K562 (cell line): Measurements from ENCODE around the gene GALNS. TPM values are rescaled to one million over a fixed set of nuclear protein-coding genes. Genes with fewer than 3 reads are reported as not detected.

Experiments
- ATAC-seq: fragments of 200-7000 bp; cut with Tn5 transposase; 3 replicates; pipeline ENCODE4 v1.9.1; 2020; ENCODE audit warnings: moderate library complexity
- BruUV-seq: library from RNA; stranded (reverse); fragments of 400-500 nt; replicated peaks from 2 replicates; lab custom pipeline; 2021; lab: Mats Ljungman, UMichigan
- CTCF ChIA-PET: fragments of 300-600 bp; formaldehyde crosslinking; extraction: SDS; loops from one replicate; lab custom pipeline; 2021; ENCODE audit warnings: low intra/inter-chr PET ratio; lab: Yijun Ruan, JAX
- POLR2A ChIA-PET: fragments of 300-600, 350-650 bp; sonication (Branson Sonifier 250); formaldehyde crosslinking; extraction: SDS; loops from one replicate; lab custom pipeline; 2021; ENCODE audit warnings: antibody characterized with exemption, inconsistent platforms; lab: Yijun Ruan, JAX
- DNase-seq, 4 experiments: peaks; one replicate each; pipeline versions ENCODE4 v3.0.0 to v3.0.0-alpha.2; 2011 to 2018; ENCODE audit warnings: low spot score in 3 of 4, mixed read lengths in 3 of 4; ENCODE audit errors: extremely low read depth in 1 of 4
- FAIRE-seq: peaks from 2 replicates; lab custom pipeline; 2011; peaks lifted over from hg19 to GRCh38; lab: Jason Lieb, UNC
- H2AFZ ChIP-seq: 2 replicates; pipeline ENCODE4 v1.6.0; 2011; ENCODE audit warnings: low read depth, low read length, control low read depth, inconsistent platforms
- H3K27ac ChIP-seq: fragments of 200-600 bp; 3 replicates; pipeline ENCODE4 v1.8.0; 2011; ENCODE audit warnings: low read depth, mild to moderate bottlenecking, control low read depth, inconsistent platforms, low read length, moderate library complexity, mixed read lengths; ENCODE audit errors: extremely low read depth
- H3K27me3 ChIP-seq, 2 experiments: fragments of 300-600 bp in 1 of 2; 2 replicates in 1 of 2; 3 replicates in 1 of 2; pipeline versions ENCODE4 v1.6.0 to v1.8.0; 2011; ENCODE audit warnings: inconsistent platforms in 2 of 2, low read length in 2 of 2, mild to moderate bottlenecking in 1 of 2, mixed read lengths in 1 of 2, moderate library complexity in 1 of 2; ENCODE audit not compliant: control insufficient read depth in 2 of 2, insufficient read depth in 2 of 2
- H3K36me3 ChIP-seq: fragments of 300-600 bp; 3 replicates; pipeline ENCODE4 v1.8.0; 2011; ENCODE audit warnings: mild to moderate bottlenecking, low read length, inconsistent platforms; ENCODE audit not compliant: control insufficient read depth, insufficient read depth
- H3K4me1 ChIP-seq, 2 experiments: fragments of 200-600 bp in 1 of 2; replicated peaks in 1 of 2; 2 replicates in 1 of 2; 3 replicates in 1 of 2; pipeline versions ENCODE4 v1.5.1 to v1.8.0; 2011; ENCODE audit warnings: inconsistent platforms in 2 of 2, low read length in 2 of 2, mild to moderate bottlenecking in 1 of 2, mixed read lengths in 1 of 2, moderate library complexity in 1 of 2; ENCODE audit not compliant: control insufficient read depth in 2 of 2, insufficient read depth in 2 of 2
- H3K4me2 ChIP-seq: 2 replicates; pipeline ENCODE4 v1.6.1; 2011; ENCODE audit warnings: low read length, control low read depth, inconsistent platforms, mixed read lengths; ENCODE audit not compliant: insufficient read depth
- H3K4me3 ChIP-seq: fragments of 200-600 bp; sonication (generic), shearing (Covaris generic); 2 replicates; pipeline ENCODE4 v1.5.1; 2016; ENCODE audit warnings: control low read depth, inconsistent platforms
- H3K79me2 ChIP-seq: fragments of 200-600 bp; 3 replicates; pipeline ENCODE4 v1.8.0; 2011; ENCODE audit warnings: low read length, inconsistent platforms; ENCODE audit not compliant: control insufficient read depth, insufficient read depth
- H3K9ac ChIP-seq, 2 experiments: 2 replicates each; pipeline versions ENCODE4 v1.6.0 to v1.6.1; 2011; ENCODE audit warnings: low read depth in 2 of 2, low read length in 2 of 2, control low read depth in 1 of 2, inconsistent platforms in 1 of 2, mild to moderate bottlenecking in 1 of 2, mixed read lengths in 1 of 2; ENCODE audit not compliant: insufficient read depth in 1 of 2
- H3K9me1 ChIP-seq: one replicate; pipeline ENCODE4 v1.6.0; 2011; ENCODE audit warnings: inconsistent platforms, mild to moderate bottlenecking, low read length, moderate library complexity; ENCODE audit not compliant: control insufficient read depth, insufficient read depth
- H3K9me3 ChIP-seq: replicated peaks from 2 replicates; pipeline ENCODE4 v1.5.1; 2011; ENCODE audit warnings: low read depth, low read length, inconsistent platforms; ENCODE audit not compliant: control insufficient read depth, insufficient read depth
- H4K20me1 ChIP-seq: replicated peaks from 2 replicates; pipeline ENCODE4 v1.6.1; 2011; ENCODE audit warnings: low read length, inconsistent platforms, mixed read lengths; ENCODE audit not compliant: control insufficient read depth, insufficient read depth
- BRD9 ChIP-seq: fragments of 450-650 bp; IDR thresholded peaks from 2 replicates; pipeline ENCODE4 v1.6.1; 2018; ENCODE audit warnings: low read depth; ENCODE audit not compliant: partially characterized antibody
- CCAR2 ChIP-seq: fragments of 200-400 bp; formaldehyde crosslinking; IDR thresholded peaks from 2 replicates; pipeline ENCODE4 v1.6.1; 2017; ENCODE audit warnings: mild to moderate bottlenecking, low read depth, low read length
- CCNT2 ChIP-seq: IDR thresholded peaks from 2 replicates; pipeline ENCODE4 v1.6.1; 2011; ENCODE audit warnings: borderline replicate concordance, low read depth, mild to moderate bottlenecking, moderate library complexity, mixed read lengths, low read length; ENCODE audit not compliant: insufficient read length; ENCODE audit errors: extremely low read depth
- CSDE1 ChIP-seq, 2 experiments: fragments of 450-650 bp; IDR thresholded peaks; 2 replicates each; pipeline ENCODE4 v1.6.1; 2016; ENCODE audit warnings: mild to moderate bottlenecking in 1 of 2
- EGR1 ChIP-seq: fragments of 450-650 bp; conservative IDR thresholded peaks from 2 replicates; pipeline ENCODE4 v1.6.1; 2017; ENCODE audit warnings: mild to moderate bottlenecking
- FOS ChIP-seq: IDR thresholded peaks from 3 replicates; pipeline ENCODE4 v1.6.1; 2011; ENCODE audit not compliant: insufficient read length; ENCODE audit errors: extremely low read depth
- RBM22 ChIP-seq: fragments of 200-400 bp; formaldehyde crosslinking; IDR thresholded peaks from 2 replicates; pipeline ENCODE4 v1.6.1; 2018; ENCODE audit warnings: low read length, low read depth; ENCODE audit not compliant: poor library complexity, severe bottlenecking
- RBM39 ChIP-seq: fragments of 200-400 bp; formaldehyde crosslinking; optimal IDR thresholded peaks from 2 replicates; pipeline ENCODE3; 2018; ENCODE audit warnings: low read depth, low read length
- SUPT5H ChIP-seq: fragments of 450-650 bp; IDR thresholded peaks from 2 replicates; pipeline ENCODE4 v1.6.1; 2016
- TRIM24 ChIP-seq, 2 experiments: fragments of 450-650 bp; IDR thresholded peaks; 2 replicates each; pipeline ENCODE4 v1.6.1; 2016
- U2AF2 ChIP-seq: fragments of 200-400 bp; formaldehyde crosslinking; optimal IDR thresholded peaks from 2 replicates; pipeline ENCODE3; 2017; ENCODE audit warnings: low read depth, mild to moderate bottlenecking, low read length
- ZNF263 ChIP-seq: sonication (generic); formaldehyde crosslinking; IDR thresholded peaks from 2 replicates; pipeline ENCODE4 v1.8.0; 2022; ENCODE audit warnings: mild to moderate bottlenecking, missing genetic modification reagents, borderline replicate concordance
- WGBS: fragments of 100-300 bp; shearing (Covaris generic); methylation state at CpG from one replicate; pipeline ENCODE4 v1.1.6; 2016; ENCODE audit warnings: low coverage, mixed read lengths; ENCODE audit not compliant: insufficient coverage; ENCODE audit errors: missing lambda C conversion rate; 5-methylcytosine and 5-hydroxymethylcytosine counted together
- in situ Hi-C: fragments of 300-500 bp; cut with MboI; formaldehyde crosslinking; loops from 4 replicates; pipeline ENCODE4 v1.15.0; 2018; ENCODE audit warnings: inconsistent platforms, mixed read lengths
- intact Hi-C: fragments of 100-400 bp; cut with micrococcal nuclease; formaldehyde crosslinking; loops from 2 replicates; pipeline ENCODE4 v1.14.2; 2022
- polyA plus RNA-seq, 8 experiments: library from polyadenylated mRNA; depleted of rRNA in 4 of 8; stranded (reverse) in 5 of 8; unstranded in 3 of 8; fragments of >200 nt; fragmentation: Nextera tagmentation in 2 of 8; fragmentation: Illumina TruSeq in 1 of 8; extraction: Ambion mirVana in 2 of 8; extraction: Trizol in 1 of 8; gene quantifications; 2 replicates each; pipeline versions ENCODE4 v1.2.1 to v1.2.3, GENCODE V29; 2011 to 2014; ENCODE audit warnings: inconsistent platforms in 1 of 8, missing spikeins in 1 of 8
- total RNA-seq, 7 experiments: library from RNA; depleted of rRNA in 6 of 7; stranded (reverse); fragments of >200 nt in 6 of 7; fragmentation: Illumina TruSeq in 2 of 7; extraction: Trizol in 2 of 7; gene quantifications; 2 replicates each; pipeline versions ENCODE4 v1.2.1 to v1.2.3, GENCODE V29; 2011 to 2021; ENCODE audit warnings: low replicate concordance in 1 of 7
- TF ChIP-seq, protein P1 (sequence below): fragments of 450-650 bp; IDR thresholded peaks from 2 replicates; pipeline ENCODE4 v1.6.1; 2016
- TF ChIP-seq, protein P2 (sequence below): sonication (generic); formaldehyde crosslinking; IDR thresholded peaks from 2 replicates; pipeline ENCODE4 v1.8.1; 2023; ENCODE audit warnings: mild to moderate bottlenecking, missing genetic modification reagents
- TF ChIP-seq, protein P3 (sequence below): fragments of 200-800 bp; sonication (Bioruptor generic); IDR thresholded peaks from 2 replicates; pipeline ENCODE4 v1.6.1; 2017; ENCODE audit warnings: missing genetic modification characterization, missing compliant biosample characterization
- TF ChIP-seq, protein P4 (sequence below): sonication (generic); formaldehyde crosslinking; IDR thresholded peaks from 2 replicates; pipeline ENCODE4 v1.8.0; 2022; ENCODE audit warnings: missing genetic modification reagents, mild to moderate bottlenecking, moderate library complexity, borderline replicate concordance

Gene GALNS
- total and polyA plus RNA-seq, 9 of the 15 experiments (the other 6 are each of a cell fraction or from before 2014, with no cell fraction given), result 0.38 to 13.2 (median 4.3) TPM

DNA sequence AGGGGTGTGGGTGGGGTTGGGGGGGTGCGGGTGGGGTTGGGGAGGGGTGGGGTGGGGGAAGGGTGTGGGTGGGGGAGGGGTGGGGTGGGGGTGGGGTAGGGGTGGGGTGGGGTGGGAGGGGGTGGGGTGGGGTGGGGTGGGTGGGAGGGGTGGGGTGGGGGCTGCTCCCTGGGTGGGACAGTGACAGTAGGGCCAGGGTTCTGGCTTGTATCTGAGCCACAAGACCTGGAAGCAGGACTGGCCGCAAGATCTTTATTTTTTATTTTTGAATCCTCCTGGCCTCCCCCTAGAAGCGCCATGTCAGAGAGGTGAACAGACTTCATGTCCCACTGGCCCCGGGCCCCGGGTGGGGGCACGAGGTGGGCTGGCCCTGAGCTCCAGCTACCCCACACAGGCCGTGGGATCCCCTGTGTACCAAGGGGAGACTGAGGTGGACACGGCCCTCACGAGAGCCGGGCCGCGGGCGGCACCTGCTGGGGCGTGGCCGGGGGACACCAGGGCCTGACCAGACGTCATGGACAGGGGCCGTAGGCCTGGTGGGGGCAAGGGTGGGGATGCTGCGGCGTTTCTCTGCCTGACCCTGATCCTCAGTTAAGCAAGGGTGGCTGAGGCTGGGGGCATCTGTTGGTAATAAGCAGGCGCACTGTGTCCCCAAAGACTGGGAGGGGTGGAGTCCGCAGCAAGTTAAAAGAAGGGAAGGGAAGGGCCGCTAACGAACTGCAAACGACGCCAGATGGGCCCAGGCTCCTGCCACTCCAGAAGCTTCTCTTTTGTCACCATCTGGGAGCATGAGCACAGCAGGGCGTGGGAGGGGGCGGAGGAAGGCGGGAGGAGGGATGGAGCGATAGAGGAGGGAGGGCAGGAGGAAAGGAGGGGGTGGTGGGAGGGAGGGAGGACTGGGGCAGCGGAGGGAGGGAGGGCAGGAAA, 32.0 kb upstream of the GALNS start:
- DNase-seq (peak; percentile 44 to 49 (median 46)), FAIRE-seq (no peak), ATAC-seq (peak; percentile 61)
- BruUV-seq, result no TSS peak
- intact Hi-C loops (no loop called here), in situ Hi-C loops (no loop called here)
- peak overlapping the region; percentile 65; the same call in 2 of the 3 replicates for H3K27ac ChIP-seq
- no peak overlapping the region for H3K9ac ChIP-seq
- H3K36me3 ChIP-seq, result peaks cover 95% of the 10 kb centered on the region
- peaks cover 0 to 61% of the 10 kb centered on the region in 2 experiments; a peak in 3 of 5 replicates for H3K4me1 ChIP-seq
- peaks cover 29% of the 10 kb centered on the region for H3K9me3 ChIP-seq
- WGBS, result 66% methylated on average over 21 of the region's 30 CpGs
- H3K79me2 ChIP-seq, result peaks cover 27% of the 10 kb centered on the region
- ChIA-PET POLR2A (interaction anchor here (1.0 kb wide), 1 partner anchor 79 kb away, joined by 3 read pairs; no protein-coding TSS in a partner anchor), CTCF (no interaction called here)
- H2AFZ ChIP-seq, result no peak overlapping the region
- H4K20me1 ChIP-seq, result no peaks in the 10 kb centered on the region
- no peak overlapping the region for H3K4me3 ChIP-seq
- no peaks in the 10 kb centered on the region for H3K27me3 ChIP-seq
- no peaks in the 10 kb centered on the region for H3K9me1 ChIP-seq
- no peak overlapping the region for H3K4me2 ChIP-seq
- TF ChIP-seq TRIM24 (IDR thresholded peaks at IDR 0.05) (peak in 1 of 2 experiments; percentile 44; a peak in 1 of 4 replicates), RBM39 (peak; percentile 35), BRD9 (no peak), RBM22 (peak; percentile 98), SUPT5H (peak; percentile 56), EGR1 (0 out of 2 replicates have a peak, but pooled peaks have one; percentile 17), FOS (no peak), CSDE1 (IDR thresholded peaks at IDR 0.05) (no peak), U2AF2 (no peak), ZNF263 (peak; percentile 86), CCNT2 (peak; percentile 43), CCAR2 (no peak)
- TF ChIP-seq, protein P1, sequence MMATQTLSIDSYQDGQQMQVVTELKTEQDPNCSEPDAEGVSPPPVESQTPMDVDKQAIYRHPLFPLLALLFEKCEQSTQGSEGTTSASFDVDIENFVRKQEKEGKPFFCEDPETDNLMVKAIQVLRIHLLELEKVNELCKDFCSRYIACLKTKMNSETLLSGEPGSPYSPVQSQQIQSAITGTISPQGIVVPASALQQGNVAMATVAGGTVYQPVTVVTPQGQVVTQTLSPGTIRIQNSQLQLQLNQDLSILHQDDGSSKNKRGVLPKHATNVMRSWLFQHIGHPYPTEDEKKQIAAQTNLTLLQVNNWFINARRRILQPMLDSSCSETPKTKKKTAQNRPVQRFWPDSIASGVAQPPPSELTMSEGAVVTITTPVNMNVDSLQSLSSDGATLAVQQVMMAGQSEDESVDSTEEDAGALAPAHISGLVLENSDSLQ, result peak; percentile 44; the same call in 1 of the 2 replicates
- TF ChIP-seq, protein P2, sequence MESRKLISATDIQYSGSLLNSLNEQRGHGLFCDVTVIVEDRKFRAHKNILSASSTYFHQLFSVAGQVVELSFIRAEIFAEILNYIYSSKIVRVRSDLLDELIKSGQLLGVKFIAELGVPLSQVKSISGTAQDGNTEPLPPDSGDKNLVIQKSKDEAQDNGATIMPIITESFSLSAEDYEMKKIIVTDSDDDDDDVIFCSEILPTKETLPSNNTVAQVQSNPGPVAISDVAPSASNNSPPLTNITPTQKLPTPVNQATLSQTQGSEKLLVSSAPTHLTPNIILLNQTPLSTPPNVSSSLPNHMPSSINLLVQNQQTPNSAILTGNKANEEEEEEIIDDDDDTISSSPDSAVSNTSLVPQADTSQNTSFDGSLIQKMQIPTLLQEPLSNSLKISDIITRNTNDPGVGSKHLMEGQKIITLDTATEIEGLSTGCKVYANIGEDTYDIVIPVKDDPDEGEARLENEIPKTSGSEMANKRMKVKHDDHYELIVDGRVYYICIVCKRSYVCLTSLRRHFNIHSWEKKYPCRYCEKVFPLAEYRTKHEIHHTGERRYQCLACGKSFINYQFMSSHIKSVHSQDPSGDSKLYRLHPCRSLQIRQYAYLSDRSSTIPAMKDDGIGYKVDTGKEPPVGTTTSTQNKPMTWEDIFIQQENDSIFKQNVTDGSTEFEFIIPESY (CRISPR knock-in tag), result peak; percentile 94
- TF ChIP-seq, protein P3, sequence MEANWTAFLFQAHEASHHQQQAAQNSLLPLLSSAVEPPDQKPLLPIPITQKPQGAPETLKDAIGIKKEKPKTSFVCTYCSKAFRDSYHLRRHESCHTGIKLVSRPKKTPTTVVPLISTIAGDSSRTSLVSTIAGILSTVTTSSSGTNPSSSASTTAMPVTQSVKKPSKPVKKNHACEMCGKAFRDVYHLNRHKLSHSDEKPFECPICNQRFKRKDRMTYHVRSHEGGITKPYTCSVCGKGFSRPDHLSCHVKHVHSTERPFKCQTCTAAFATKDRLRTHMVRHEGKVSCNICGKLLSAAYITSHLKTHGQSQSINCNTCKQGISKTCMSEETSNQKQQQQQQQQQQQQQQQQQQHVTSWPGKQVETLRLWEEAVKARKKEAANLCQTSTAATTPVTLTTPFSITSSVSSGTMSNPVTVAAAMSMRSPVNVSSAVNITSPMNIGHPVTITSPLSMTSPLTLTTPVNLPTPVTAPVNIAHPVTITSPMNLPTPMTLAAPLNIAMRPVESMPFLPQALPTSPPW (CRISPR knock-in tag), result peak; percentile 25; the same call in 1 of the 2 replicates
- TF ChIP-seq, protein P4, sequence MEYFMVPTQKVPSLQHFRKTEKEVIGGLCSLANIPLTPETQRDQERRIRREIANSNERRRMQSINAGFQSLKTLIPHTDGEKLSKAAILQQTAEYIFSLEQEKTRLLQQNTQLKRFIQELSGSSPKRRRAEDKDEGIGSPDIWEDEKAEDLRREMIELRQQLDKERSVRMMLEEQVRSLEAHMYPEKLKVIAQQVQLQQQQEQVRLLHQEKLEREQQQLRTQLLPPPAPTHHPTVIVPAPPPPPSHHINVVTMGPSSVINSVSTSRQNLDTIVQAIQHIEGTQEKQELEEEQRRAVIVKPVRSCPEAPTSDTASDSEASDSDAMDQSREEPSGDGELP (CRISPR knock-in tag), result 0 out of 2 replicates have a peak, but pooled peaks have one; percentile 11
